Bone marrow (tissue), 2 donors: ENCODE measurements around the gene CSTF2T.
"Not testable (repeated sequence)": the region's sequence is repeated elsewhere in the genome, so short reads cannot be mapped to it uniquely, and the experiment has no call there.

Source experiments
- DNase-seq, 2 donors: peaks; one replicate each; lab custom pipeline; 2025; lab: John Stamatoyannopoulos, UW

Gene CSTF2T

DNA sequence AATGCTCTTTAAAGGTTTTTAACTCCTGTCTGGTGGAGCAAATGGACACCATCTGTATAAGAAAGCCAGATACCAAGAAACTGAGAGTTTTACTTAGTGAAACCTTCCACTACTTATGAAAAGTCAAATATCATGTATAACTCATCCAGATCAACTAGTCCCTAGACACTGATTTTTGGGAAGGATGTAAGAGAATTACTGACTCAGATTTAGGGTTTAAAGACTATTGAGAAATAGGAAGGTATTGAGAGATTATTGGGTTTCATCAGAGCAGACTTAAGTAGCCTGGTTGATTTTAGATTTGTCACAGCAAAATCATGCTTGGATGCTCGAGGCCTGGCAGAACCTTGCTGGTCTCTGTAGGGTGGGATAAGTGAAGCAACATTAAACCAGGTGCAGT is 3.1 kb downstream of the CSTF2T start:
- DNase-seq = no peak

DNA sequence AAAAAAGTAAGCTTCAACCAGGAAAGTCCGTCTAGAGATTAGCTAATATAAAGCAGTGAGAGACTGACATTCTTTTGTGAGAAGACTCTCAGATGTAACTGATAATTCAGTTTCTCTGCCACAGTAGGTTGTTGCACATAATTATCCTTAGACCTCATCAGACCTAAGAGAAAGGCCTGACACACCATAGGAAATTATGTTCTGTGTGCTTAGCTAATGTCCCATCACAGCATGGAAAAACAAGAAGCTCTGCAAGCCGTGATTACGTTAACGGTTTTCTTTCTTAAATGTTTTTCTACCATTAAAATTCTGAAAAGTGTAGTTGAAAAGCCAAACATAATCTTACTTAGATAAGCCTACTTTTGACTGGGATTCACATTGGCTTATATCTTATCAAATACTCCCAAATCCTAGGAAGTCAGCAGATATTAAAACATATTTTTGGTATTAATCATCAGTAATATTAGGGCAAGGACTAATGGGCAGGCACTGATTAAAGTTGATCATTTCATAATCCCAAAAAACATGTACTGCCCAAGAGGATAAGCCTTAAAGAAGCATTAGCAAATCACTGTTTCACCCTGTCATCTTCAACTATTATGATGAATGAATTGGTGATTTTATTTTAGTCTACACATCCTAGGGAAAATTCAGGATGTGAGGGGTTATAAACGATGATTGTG is 5.2 kb downstream of the CSTF2T start:
- no peak for DNase-seq

DNA sequence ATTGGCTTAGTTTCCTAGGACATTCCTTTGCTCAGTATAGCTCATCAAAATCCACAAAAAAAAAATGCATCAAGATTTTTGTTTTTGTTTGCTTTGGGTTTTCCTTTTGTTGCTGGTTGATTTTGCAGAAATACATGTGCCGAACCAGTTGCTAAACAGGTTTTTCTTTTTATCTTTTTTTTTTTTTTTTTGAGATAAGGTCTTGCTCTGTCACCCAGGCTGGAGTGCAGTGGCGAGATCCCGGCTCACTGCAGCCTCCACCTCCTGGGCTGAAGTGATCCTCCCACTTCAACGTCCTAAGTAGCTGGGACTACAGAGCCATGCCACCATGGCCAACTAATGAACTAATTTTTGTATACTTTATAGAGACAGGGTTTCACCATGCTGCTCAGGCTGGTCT is 8.3 kb downstream of the CSTF2T start:
- no peak for DNase-seq

DNA sequence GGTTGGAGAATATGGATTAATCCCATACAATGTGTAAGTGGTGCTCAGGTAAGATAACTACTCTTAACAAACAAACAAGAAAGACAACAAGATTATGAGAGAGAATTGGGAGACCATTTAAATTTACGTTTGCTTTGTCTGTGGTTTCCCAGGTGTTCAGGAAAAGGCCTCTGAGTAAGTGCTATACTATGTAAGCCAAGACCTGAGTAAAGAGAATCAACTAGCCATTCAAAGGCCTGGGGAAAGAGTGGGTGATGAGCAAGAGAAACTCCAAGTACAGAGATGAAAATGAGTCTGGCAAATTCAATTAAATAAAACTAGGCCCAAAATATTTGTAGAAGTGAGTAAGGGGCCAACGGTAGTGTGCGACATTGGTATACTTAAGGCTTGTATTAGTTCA is 9.9 kb downstream of the CSTF2T start:
- DNase-seq = no peak

DNA sequence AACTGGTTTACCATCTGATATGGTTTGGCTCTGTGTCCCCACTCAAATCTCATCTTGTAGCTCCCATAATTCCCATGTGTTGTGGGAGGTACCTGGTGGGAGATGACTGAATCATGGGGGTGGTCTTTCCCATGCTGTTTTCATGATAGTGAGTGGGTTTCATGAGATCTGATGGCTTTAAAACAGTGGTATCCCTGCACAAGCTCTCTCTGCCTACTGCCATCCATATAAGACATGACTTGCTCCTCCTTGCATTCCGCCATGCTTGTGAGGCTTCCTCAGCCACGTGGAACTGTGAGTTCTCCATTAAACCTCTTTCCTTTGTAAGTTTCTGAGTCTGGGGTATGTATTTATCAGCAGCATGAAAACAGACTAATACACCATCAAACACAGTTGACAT is 10.6 kb downstream of the CSTF2T start:
- DNase-seq = not testable (repeated sequence)

DNA sequence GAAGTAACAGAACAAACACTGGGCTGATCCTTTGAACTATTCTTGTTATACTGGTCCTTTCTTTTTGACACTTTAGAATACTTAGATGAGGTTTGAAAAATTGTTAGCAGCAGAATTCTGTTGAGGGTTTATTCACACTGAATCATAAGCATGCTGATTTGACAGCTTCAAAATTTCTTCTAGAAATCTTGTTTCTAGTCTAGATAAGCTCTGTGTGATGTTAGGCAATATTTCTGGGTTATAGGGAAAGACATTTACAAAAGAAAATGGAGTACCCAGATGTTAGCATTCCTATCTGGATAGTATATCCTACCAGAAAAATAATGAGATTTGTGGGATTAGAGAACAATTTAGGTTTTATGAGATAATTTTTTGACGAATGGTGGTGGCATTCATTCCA is 12.1 kb downstream of the CSTF2T start:
- no peak for DNase-seq

DNA sequence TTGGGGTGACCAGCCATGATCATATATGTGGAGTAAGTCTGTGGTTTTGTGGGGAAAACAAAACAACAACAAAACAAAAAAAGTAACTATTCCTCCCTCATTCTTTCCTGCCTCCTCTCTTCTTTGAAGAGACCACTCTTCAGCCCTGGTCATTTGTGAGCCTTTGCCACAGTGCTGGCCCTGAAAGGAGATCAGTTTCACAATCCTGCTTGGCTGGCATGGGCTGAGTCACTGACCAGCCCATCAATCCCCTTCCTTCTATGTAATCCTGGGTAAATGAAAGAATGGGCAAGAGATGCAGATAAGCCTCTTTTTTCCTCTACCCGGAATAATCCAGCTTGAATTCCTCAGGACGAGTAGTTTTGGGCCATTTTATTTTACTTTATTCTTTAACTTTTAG is 13.6 kb downstream of the CSTF2T start:
- no peak for DNase-seq

DNA sequence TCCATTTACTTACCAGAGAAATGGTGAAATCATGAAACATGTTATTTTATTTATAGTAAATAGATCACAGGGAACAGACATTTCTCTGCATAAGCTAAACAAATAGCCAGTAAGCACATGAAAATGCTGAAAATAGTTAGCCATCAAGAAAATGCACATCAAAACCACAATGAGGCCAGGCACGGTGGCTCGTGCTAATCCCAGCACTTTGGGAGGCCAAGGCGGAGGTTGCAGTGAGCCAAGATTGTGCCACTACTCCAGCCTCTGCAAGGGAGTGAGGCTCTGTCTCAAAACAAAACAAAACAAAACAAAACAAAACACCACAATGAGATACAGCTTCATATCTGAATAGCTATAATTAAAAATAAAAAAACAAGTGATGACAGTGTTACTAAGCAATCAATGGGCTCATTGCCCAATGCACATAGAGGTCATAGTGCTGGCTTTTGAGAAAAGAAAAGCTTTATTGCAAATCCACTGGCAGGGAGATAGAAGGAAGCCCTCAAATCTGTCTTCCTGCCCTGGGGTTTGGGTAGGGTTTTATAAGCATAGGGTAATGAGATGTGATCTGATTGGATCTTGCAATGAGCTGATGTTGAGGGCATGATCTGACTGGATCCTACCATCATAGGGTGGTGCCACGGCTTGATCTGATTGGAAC is 16.2 kb downstream of the CSTF2T start:
- no peak for DNase-seq

DNA sequence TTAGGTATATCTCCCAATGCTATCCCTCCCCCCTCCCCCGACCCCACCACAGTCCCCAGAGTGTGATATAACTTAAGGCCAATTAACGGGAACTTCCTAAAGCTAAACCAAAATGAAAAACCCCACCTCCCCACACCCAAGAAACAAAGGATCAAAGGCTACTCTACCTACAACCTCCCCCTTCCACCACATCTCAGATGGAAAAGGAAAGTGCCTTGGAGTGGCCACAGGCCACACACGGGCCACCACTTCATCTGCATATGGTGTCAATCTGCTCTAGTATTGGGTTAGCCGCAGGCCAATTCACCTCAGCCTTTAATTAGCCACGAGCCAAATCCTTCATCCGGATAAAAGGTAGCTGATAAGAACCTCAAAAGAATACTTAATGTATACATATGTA is 19.6 kb downstream of the CSTF2T start:
- DNase-seq = no peak

DNA sequence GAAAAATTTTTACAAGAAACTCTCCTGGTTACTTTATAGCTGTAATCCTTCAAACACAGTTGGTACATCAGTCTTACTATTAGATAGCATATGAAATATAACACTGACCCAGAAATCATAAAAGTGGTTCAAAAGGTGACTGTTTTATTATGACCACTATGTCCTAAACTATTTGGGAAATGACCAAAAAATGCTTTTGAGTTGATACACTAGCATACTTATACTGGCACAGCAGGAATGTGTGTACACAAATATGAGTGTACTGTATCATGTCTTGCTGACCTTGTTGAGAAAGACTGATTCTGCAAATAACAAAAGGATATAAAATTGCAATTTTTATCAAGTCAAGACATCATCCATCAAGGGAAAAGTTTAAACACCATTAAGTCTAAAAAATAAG is 24.3 kb downstream of the CSTF2T start:
- DNase-seq = no peak

DNA sequence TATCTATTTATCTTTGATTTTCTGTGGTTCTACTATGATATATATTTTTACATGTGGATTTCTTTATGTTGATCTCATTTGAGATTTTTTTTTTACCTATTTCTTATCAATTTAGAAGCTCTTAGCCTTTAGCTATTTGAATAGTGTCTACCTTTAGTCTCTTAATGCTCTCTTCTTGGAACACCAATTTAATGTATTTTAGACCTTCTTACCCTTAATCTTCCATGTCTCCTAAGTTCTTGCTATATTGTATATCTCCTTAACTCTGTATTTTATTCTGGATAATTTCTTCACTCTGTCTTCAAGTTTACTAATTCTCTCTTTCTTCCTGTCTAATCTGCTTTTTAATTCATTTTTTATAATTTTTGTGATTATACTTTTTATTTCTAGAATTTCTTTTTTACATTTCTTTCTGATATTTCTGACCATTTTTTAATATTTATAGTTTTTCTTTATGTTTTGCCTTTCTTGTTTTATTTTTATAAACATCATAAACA is 27.3 kb downstream of the CSTF2T start:
- no peak for DNase-seq

DNA sequence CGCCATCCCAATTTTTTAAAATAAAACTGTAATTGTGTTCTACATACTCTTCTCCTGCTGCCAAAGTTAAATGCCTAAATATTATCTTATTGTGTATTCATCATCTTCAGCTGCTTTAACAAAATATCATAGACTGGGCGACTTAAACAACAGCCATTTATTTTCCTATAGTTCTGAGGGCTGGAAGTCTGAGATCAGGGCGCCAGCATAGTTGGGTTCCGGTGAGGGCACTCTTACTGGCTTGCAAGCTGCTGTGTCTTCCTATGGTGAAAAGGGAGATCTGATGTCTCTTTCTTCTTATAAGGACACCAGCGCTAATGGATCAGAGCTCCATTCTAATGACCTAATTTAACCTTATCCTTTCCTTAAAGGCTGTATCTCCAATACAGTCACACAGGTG is 30.4 kb downstream of the CSTF2T start:
- DNase-seq = no peak

DNA sequence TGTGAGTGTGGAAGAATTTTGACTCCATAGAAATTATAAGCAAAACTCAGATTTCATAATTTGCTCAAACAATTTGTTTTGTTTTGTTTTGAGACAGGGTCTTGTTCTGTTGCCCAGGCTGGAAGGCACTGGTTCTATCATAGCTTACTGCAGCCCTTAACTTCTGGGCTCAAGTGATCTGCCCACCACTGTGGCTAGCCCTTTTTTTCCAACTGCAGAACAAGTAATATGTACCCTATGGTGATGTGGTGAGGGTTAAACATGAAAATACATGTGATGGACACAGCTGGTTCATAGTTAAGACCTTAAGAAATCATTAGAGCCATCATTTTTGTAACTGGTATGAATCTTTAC is 31.1 kb downstream of the CSTF2T start:
- no peak for DNase-seq

DNA sequence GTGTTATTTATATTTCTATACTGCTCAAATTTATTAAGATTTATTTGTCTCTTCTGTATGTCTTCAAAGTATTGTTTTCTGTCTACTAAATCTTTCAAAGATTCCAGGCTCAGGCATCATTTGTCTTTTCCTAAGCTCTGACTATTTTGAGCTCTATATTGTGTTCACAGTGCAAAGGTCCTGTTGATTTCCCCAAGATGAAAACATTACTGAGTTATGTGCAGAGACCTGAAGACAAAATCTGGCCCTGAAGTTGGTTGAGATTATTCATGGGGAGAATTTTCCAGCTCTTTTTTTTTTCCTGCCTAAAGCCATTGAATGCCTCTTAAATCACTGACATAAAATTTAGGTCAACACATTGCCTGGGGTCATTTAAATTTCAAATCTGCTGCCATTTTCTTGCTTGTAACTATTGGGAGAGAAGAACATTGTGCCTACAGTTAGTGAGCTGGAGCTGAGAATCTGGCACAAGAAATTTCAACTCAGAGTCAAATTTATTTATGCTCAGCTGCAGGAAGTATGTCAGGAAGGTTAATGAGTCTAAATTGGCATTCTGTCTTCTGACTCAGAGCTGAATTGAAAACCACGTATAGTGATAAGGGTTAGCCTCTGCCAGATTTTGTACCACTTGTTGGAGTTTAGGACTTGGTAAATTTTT is 31.6 kb downstream of the CSTF2T start:
- DNase-seq = no peak

DNA sequence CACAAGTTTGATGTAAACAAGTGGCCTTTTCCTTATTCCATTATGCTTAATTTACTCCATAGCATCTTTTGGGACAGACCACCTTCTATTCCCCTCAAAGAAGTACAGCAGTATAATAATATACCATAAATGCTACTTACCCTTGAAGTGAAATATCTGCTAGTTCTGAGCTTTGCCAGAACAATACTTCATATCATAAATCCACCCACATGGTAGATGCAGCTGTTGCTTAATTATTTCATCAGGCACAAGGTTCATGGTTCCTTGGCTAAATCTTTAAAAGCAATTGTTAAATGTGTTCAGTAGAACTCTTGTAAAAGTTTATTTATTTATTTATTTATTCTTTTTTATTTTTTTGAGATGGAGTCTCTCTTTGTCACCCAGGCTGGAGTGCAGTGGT is 32.9 kb downstream of the CSTF2T start:
- no peak for DNase-seq

DNA sequence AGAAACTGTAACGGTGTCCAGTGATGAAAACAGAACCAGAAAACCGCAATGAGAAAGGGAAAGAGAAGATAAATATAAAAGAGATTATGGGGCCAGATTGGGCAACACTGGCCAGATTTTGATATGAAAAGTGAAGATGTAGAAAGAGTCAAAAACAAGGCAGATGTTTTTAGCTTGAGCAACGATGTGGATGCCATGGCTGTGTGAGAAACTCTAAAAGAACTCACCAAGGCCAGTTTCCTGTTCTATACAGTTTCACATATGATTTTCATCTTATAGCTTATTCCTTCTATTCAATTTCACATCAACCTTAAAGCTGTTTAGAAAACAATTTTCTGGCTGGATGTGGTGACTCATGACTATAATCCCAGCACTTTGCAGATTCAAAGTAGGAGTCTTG is 36.3 kb downstream of the CSTF2T start:
- no peak for DNase-seq

DNA sequence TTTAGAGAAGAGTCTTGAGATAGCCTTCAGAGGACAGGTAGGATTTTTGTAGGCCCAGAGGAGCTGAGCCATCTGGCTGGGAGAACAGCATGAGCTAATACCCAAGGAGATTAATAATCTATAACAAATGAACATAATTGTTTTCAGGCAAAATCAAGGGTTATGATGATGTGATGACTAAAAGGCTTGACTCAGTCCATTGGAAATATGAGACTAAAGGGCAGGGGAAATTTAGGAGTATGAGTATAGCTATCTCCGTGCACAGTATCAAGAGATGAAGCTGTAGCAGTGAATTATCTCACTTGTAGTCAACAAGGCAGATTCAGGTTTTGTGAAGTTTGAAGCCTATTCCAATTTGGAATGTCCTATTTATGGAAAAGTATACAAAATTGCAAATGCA is 40.1 kb downstream of the CSTF2T start:
- no peak for DNase-seq

DNA sequence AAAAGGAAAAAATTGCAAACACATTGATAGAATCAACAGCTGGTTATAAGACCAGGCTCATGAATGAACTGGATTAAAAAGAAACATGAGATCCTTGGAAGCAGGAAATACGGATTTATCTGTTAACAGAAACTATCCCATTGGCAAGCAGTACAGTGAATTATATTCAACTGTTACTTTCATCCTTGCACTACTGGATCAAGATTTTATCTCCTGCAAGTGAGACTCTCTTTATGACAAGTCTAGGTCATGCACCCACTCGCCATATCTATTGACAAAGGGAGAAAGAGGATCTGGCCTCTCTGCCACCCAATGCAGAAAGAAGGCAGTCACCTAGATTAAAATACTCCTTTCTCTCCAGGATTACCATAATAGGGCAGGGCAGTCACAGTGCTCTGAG is 41.4 kb downstream of the CSTF2T start:
- DNase-seq = no peak

DNA sequence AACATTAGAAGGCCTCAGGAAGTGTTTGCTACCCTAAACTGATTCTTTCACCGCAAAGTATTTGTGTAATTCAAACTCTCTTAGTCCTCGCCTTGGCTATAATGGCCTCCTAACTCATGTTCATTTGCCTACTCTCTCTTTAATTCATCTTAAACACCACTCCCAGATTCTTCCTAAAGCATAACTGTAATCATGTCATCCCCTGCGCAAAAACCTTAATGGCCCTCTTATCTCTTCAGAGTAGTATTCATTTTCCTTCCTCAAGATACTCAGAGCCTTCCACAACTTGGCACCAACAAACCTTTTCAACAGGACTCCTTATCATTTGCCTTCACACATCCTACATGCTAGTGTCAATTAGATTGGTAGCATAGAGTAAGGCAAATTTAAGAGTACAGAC is 42.9 kb downstream of the CSTF2T start:
- DNase-seq = no peak

DNA sequence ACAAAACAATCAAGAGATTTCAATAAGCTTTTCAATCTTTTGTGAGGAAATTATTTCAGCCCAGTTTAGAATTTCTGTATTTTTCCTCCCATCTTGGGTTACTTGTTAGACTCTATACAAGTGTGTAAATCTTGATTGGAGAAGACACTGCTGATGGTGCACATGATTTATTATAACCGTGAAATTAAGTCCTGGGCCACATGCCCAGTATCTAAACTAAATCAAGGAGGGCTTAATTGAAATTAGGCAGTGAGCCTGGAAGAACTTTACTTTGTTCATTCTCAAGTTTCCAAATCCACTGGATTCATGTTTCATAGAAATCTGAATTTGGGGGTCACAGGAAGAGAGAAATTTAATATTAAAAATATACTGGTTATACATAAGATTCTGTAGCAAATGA is 44.5 kb downstream of the CSTF2T start:
- no peak for DNase-seq

DNA sequence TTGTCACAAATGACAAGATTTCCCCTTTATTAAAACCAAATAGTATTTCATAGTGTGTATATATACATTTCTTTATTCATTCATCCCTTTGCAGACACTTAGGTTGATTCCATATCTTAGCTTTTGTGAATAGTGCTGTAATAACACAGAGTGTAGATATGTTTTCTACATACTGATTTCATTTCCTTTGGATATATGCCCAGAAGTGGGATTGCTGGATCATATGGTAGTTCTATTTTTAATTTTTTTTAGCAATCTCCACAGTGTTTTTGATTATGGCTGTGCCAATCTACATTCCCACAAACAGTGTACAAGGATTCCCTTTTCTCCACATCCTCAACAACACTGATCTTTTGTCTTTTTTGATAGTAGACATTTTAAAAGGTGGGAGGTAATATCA is 46.4 kb downstream of the CSTF2T start:
- no peak for DNase-seq

DNA sequence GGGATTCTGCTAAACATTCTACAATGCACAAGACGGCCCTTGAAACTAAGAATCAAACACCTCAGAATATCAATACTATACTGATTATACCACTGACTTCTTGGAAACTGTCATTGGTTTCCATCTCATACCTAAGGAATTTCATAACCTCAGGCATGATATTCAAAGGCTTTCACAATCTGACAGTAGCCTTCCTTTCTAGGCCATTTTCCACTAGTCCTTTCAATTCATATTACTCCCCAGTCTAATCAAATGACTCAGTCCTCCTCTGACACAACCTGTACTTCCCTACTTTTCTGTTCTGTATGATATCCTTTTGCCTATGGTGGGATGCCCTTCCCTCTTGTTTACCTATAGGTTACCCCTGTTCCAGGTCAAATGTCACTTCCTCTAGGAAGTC is 48.3 kb downstream of the CSTF2T start:
- DNase-seq = no peak

DNA sequence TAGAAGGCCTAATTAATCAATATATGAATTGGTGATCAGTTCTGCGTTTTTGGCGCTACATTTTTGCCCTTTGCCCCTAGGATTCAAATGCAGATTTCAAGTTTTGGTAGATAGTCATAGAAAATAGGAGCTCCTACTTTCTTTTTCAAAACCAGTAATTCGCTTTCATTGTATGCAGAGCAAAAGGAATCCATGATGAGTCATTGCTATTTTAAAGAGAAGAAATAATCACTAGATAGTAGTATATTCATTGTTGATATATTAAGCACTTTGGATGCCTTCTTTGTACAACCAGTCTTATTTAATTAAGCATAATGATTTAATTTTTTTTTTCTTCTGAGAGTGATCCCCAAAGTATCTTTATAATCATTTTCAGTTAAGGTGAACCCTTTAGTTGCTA is 50.3 kb downstream of the CSTF2T start:
- no peak for DNase-seq
